GM21526 (cell line): ENCODE measurements around the gene SSX5.
"Not testable (repeated sequence)": the region's sequence is repeated elsewhere in the genome, so short reads cannot be mapped to it uniquely, and the experiment has no call there.

Experiments used
- ATAC-seq: cut with Tn5 transposase; IDR thresholded peaks from one replicate; pipeline ENCODE4 v1.9.1; 2021; ENCODE audit warnings: moderate library complexity; ENCODE audit not compliant: unreplicated experiment, low FRiP score

The SSX5 gene

GRCh38 chrX:48196745-48197201 is at the start of gene SSX5:
Gene SSX5 (minus strand): TSS chrX:48196795. CDS start chrX:48195358, 1,437 bp downstream.
- no peak for ATAC-seq

GRCh38 chrX:48224196-48224595 is 27.6 kb upstream of the SSX5 start:
- ATAC-seq: not testable (repeated sequence)

GRCh38 chrX:48214341-48214740 is 17.7 kb upstream of the SSX5 start:
- ATAC-seq: not testable (repeated sequence)

- not testable (repeated sequence) for ATAC-seq
Observed at GRCh38 chrX:48190024-48190423, 6.6 kb downstream of the SSX5 start.

- ATAC-seq: not testable (repeated sequence)
Observed at GRCh38 chrX:48181882-48182281, 14.7 kb downstream of the SSX5 start.

GRCh38 chrX:48180811-48181210 is 15.8 kb downstream of the SSX5 start:
- no peak for ATAC-seq

- no peak for ATAC-seq
Observed at GRCh38 chrX:48179691-48180090, 16.9 kb downstream of the SSX5 start.

- ATAC-seq: not testable (repeated sequence)
Observed at GRCh38 chrX:48166322-48166721, 30.3 kb downstream of the SSX5 start.

GRCh38 chrX:48165241-48165640 is 31.4 kb downstream of the SSX5 start:
- ATAC-seq: no peak

GRCh38 chrX:48156014-48156413 is 40.6 kb downstream of the SSX5 start:
- ATAC-seq: no peak

- no peak for ATAC-seq
Observed at GRCh38 chrX:48154796-48155195, 41.8 kb downstream of the SSX5 start.

- no peak for ATAC-seq
Observed at GRCh38 chrX:48153769-48154168, 42.8 kb downstream of the SSX5 start.

- not testable (repeated sequence) for ATAC-seq
Observed at GRCh38 chrX:48142697-48143096, 53.9 kb downstream of the SSX5 start.

- not testable (repeated sequence) for ATAC-seq
Observed at GRCh38 chrX:48141810-48142508, 54.6 kb downstream of the SSX5 start.

GRCh38 chrX:48139076-48139475 is 57.5 kb downstream of the SSX5 start:
- not testable (repeated sequence) for ATAC-seq
